ENCODE data around the gene TANK. TPM values are rescaled to one million over a fixed set of nuclear protein-coding genes. Genes with fewer than 3 reads are reported as not detected.

Gene TANK
- total RNA-seq, 1 experiment from 2014 or later: 35.9 TPM

GRCh38 chr2:161239326-161240109 lies 79.3 kb downstream of the TANK start:
- Histone ChIP-seq H3K4me3 (ENCODE audit: low read depth, low read length, poor library complexity, severe bottlenecking) (no peak overlapping the region), H3K4me1 (ENCODE audit: insufficient read depth, low read length, poor library complexity, severe bottlenecking) (peaks cover 13% of the 10 kb centered on the region), H3K9me3 (ENCODE audit: low read depth, low read length, poor library complexity, severe bottlenecking) (no peaks in the 10 kb centered on the region), H3K36me3 (ENCODE audit: insufficient read depth, low read length, poor library complexity, severe bottlenecking) (no peaks in the 10 kb centered on the region), H3K27ac (ENCODE audit: low read depth, low read length, poor library complexity, severe bottlenecking) (no peak overlapping the region), H3K27me3 (replicated peaks; ENCODE audit: insufficient read depth, low read depth, low read length, poor library complexity) (no peaks in the 10 kb centered on the region)
- BruUV-seq (replicated peaks): no TSS peak
- POLR2A ChIA-PET (ENCODE audit: low non-redundant PET): no interaction called here
- DNase-seq (ENCODE audit: low spot score): no peak
- CTCF ChIA-PET: no interaction called here
- TF ChIP-seq CTCF (conservative IDR thresholded peaks at IDR 0.05; ENCODE audit: low read depth, low read length) (no peak), EZH2 (IDR thresholded peaks at IDR 0.05; ENCODE audit: borderline replicate concordance, low read depth, low read length, poor library complexity, severe bottlenecking) (no peak)
- intact Hi-C loops (cut with micrococcal nuclease; ENCODE audit: unreplicated experiment): no loop called here

- Histone ChIP-seq H3K36me3 (ENCODE audit: insufficient read depth, low read length, poor library complexity, severe bottlenecking) (no peaks in the 10 kb centered on the region), H3K4me1 (ENCODE audit: insufficient read depth, low read length, poor library complexity, severe bottlenecking) (peaks cover 27% of the 10 kb centered on the region), H3K4me3 (ENCODE audit: low read depth, low read length, poor library complexity, severe bottlenecking) (no peak overlapping the region), H3K27me3 (replicated peaks; ENCODE audit: insufficient read depth, low read depth, low read length, poor library complexity) (no peaks in the 10 kb centered on the region), H3K27ac (ENCODE audit: low read depth, low read length, poor library complexity, severe bottlenecking) (no peak overlapping the region), H3K9me3 (ENCODE audit: low read depth, low read length, poor library complexity, severe bottlenecking) (no peaks in the 10 kb centered on the region)
- no TSS peak for BruUV-seq (replicated peaks)
- TF ChIP-seq CTCF (conservative IDR thresholded peaks at IDR 0.05; ENCODE audit: low read depth, low read length) (no peak), EZH2 (IDR thresholded peaks at IDR 0.05; ENCODE audit: borderline replicate concordance, low read depth, low read length, poor library complexity, severe bottlenecking) (no peak)
- ChIA-PET POLR2A (ENCODE audit: low non-redundant PET) (no interaction called here), CTCF (no interaction called here)
- DNase-seq (ENCODE audit: low spot score): no peak
- intact Hi-C loops (cut with micrococcal nuclease; ENCODE audit: unreplicated experiment): no loop called here
These were observed 81.7 kb downstream of the TANK start for GRCh38 chr2:161241894-161242293.

GRCh38 chr2:161243312-161243711 lies 83.1 kb downstream of the TANK start:
- intact Hi-C loops (cut with micrococcal nuclease; ENCODE audit: unreplicated experiment): no loop called here
- TF ChIP-seq CTCF (conservative IDR thresholded peaks at IDR 0.05; ENCODE audit: low read depth, low read length) (no peak), EZH2 (IDR thresholded peaks at IDR 0.05; ENCODE audit: borderline replicate concordance, low read depth, low read length, poor library complexity, severe bottlenecking) (no peak)
- no peaks in the 10 kb centered on the region for H3K36me3 ChIP-seq (ENCODE audit: insufficient read depth, low read length, poor library complexity, severe bottlenecking)
- peaks cover 15% of the 10 kb centered on the region for H3K4me1 ChIP-seq (ENCODE audit: insufficient read depth, low read length, poor library complexity, severe bottlenecking)
- BruUV-seq (replicated peaks): no TSS peak
- H3K4me3 ChIP-seq (ENCODE audit: low read depth, low read length, poor library complexity, severe bottlenecking): no peak overlapping the region
- CTCF ChIA-PET: no interaction called here
- POLR2A ChIA-PET (ENCODE audit: low non-redundant PET): no interaction called here
- H3K9me3 ChIP-seq (ENCODE audit: low read depth, low read length, poor library complexity, severe bottlenecking): no peaks in the 10 kb centered on the region
- no peak overlapping the region for H3K27ac ChIP-seq (ENCODE audit: low read depth, low read length, poor library complexity, severe bottlenecking)
- no peak for DNase-seq (ENCODE audit: low spot score)
- no peaks in the 10 kb centered on the region for H3K27me3 ChIP-seq (replicated peaks; ENCODE audit: insufficient read depth, low read depth, low read length, poor library complexity)
